ENCODE measurements around the gene FAM149A.
A peak's percentile ranks its signal among the peaks of the same experiment; 100 is the strongest.

FAM149A gene

GRCh38 chr4:186202490-186203140 lies 98.1 kb downstream of the FAM149A start:
- DNase-seq (ENCODE audit: low read depth in 2 of 2), result no peak

- DNase-seq (ENCODE audit: low read depth in 2 of 2), result no peak
These were observed 98.9 kb downstream of the FAM149A start for GRCh38 chr4:186203406-186203805.

GRCh38 chr4:186204103-186204559 lies 99.6 kb downstream of the FAM149A start:
- DNase-seq (ENCODE audit: low read depth in 2 of 2), result peak; percentile 50 to 57

GRCh38 chr4:186204686-186205085 lies 100.2 kb downstream of the FAM149A start:
- DNase-seq (ENCODE audit: low read depth in 2 of 2), result no peak

- no peak for DNase-seq (ENCODE audit: low read depth in 2 of 2)
These were observed 100.7 kb downstream of the FAM149A start for GRCh38 chr4:186205156-186205555.

- DNase-seq (ENCODE audit: low read depth in 2 of 2), result no peak
These were observed 112.0 kb downstream of the FAM149A start for GRCh38 chr4:186216465-186217024.

- no peak for DNase-seq (ENCODE audit: low read depth in 2 of 2)
These were observed 113.3 kb downstream of the FAM149A start for GRCh38 chr4:186217733-186218293.

- no peak for DNase-seq (ENCODE audit: low read depth in 2 of 2)
These were observed 117.1 kb downstream of the FAM149A start for GRCh38 chr4:186221624-186222023.

Measured in stimulated activated CD4-positive, alpha-beta T cell treated with anti-CD3 and anti-CD28 coated beads, Interleukin-12 subunit alpha, Interleukin-12 subunit beta, amount 100 ng/mL, for 24 hours (primary cell).